Stomach (tissue), 4 donors: Measurements from ENCODE around the gene NMRK2.

Source experiments
- POLR2A ChIP-seq, 4 donors: fragments of 450-650 bp; IDR thresholded peaks; one replicate each; pipeline ENCODE4 v1.6.1; 2016; ENCODE audit warnings: antibody characterized with exemption in 4 of 4, control low read depth in 2 of 4, mild to moderate bottlenecking in 1 of 4, moderate library complexity in 1 of 4
- POLR2AphosphoS5 ChIP-seq, 3 donors: sonication (generic); formaldehyde crosslinking; IDR thresholded peaks; one replicate each; pipeline ENCODE4 v1.6.1; 2016; ENCODE audit warnings: antibody characterized with exemption in 3 of 3

GRCh38 chr19:3910105-3910504 is 22.8 kb upstream of the NMRK2 start:
- TF ChIP-seq POLR2A (IDR thresholded peaks at IDR 0.05) = no peak
- TF ChIP-seq POLR2AphosphoS5 (IDR thresholded peaks at IDR 0.05) = no peak
